ENCODE measurements around the gene VARS1.

GRCh38 chr6:31767096-31767645, 28.4 kb downstream of the VARS1 start:
- TF ChIP-seq CTCF (conservative IDR thresholded peaks at IDR 0.05; ENCODE audit: low read depth, low read length) (no peak), POLR2A (IDR thresholded peaks at IDR 0.05; ENCODE audit: low read depth, low read length) (no peak), CHD1 (IDR thresholded peaks at IDR 0.05; ENCODE audit: low read depth, low read length) (no peak), RFX5 (IDR thresholded peaks at IDR 0.05; ENCODE audit: low read depth, low read length) (no peak), MAZ (IDR thresholded peaks at IDR 0.05; ENCODE audit: borderline replicate concordance, low read depth, low read length) (no peak), SMC3 (IDR thresholded peaks at IDR 0.05; ENCODE audit: low read depth, low read length) (no peak), MXI1 (IDR thresholded peaks at IDR 0.05; ENCODE audit: borderline replicate concordance, low read depth, low read length) (no peak), CEBPB (IDR thresholded peaks at IDR 0.05; ENCODE audit: low read depth, low read length) (no peak)
- TF ChIP-seq, protein P1, sequence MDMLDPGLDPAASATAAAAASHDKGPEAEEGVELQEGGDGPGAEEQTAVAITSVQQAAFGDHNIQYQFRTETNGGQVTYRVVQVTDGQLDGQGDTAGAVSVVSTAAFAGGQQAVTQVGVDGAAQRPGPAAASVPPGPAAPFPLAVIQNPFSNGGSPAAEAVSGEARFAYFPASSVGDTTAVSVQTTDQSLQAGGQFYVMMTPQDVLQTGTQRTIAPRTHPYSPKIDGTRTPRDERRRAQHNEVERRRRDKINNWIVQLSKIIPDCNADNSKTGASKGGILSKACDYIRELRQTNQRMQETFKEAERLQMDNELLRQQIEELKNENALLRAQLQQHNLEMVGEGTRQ (IDR thresholded peaks at IDR 0.05; ENCODE audit: low read depth, low read length): no peak

All from IMR-90 (cell line).